ENCODE results near the gene SYK.

The SYK gene

GRCh38 chr9:90888941-90889340 lies 87.3 kb downstream of the SYK start:
- ChIA-PET CTCF (interaction anchor here (0.7 kb wide), 1 partner anchor 147 kb away, joined by 3 read pairs; no protein-coding TSS in a partner anchor), POLR2A (no interaction called here)
- Histone ChIP-seq H3K27ac (ENCODE audit: extremely low read depth, low read depth, low read length) (no peak overlapping the region), H3K4me1 (ENCODE audit: control insufficient read depth, insufficient read depth, low read length) (no peaks in the 10 kb centered on the region), H3K9me3 (ENCODE audit: control insufficient read depth, insufficient read depth, low read depth, low read length) (no peaks in the 10 kb centered on the region), H3K36me3 (ENCODE audit: control insufficient read depth in 2 of 2, insufficient read depth in 1 of 2, low read length in 2 of 2) (peaks cover 0 to 22% of the 10 kb centered on the region in 2 experiments; a peak in 2 of 3 replicates), H3K4me3 (ENCODE audit: low read depth, low read length) (no peak overlapping the region)
- no peak for TF ChIP-seq ZNF514 (tag by site-specific recombination; IDR thresholded peaks at IDR 0.05)
- TF ChIP-seq ZNF658 (tag by site-specific recombination; IDR thresholded peaks at IDR 0.05): no peak
- no peak for TF ChIP-seq ZNF623 (tag by site-specific recombination; IDR thresholded peaks at IDR 0.05)
- TF ChIP-seq CTCF (tag by site-specific recombination; IDR thresholded peaks at IDR 0.05): no peak
- no peak for TF ChIP-seq ZNF785 (tag by site-specific recombination; IDR thresholded peaks at IDR 0.05)
- TF ChIP-seq ZNF324 (tag by site-specific recombination; IDR thresholded peaks at IDR 0.05): no peak
- TF ChIP-seq ZNF791 (tag by site-specific recombination; IDR thresholded peaks at IDR 0.05): no peak
- TF ChIP-seq ZNF449 (tag by site-specific recombination; IDR thresholded peaks at IDR 0.05): no peak
- TF ChIP-seq ZSCAN18 (tag by site-specific recombination; IDR thresholded peaks at IDR 0.05): no peak
- no peak for TF ChIP-seq ZNF830 (tag by site-specific recombination; IDR thresholded peaks at IDR 0.05; ENCODE audit: low read depth)
- no peak for TF ChIP-seq ZNF596 (tag by site-specific recombination; IDR thresholded peaks at IDR 0.05)
- no peak for TF ChIP-seq ZNF621 (tag by site-specific recombination; IDR thresholded peaks at IDR 0.05)
- no peak for TF ChIP-seq ZNF335 (tag by site-specific recombination; conservative IDR thresholded peaks at IDR 0.05)
- TF ChIP-seq FEZF1 (tag by site-specific recombination; IDR thresholded peaks at IDR 0.05): no peak
- no peak for TF ChIP-seq ZNF473 (tag by site-specific recombination; IDR thresholded peaks at IDR 0.05)
- no peak for TF ChIP-seq PRDM4 (tag by site-specific recombination; IDR thresholded peaks at IDR 0.05)
- no peak for TF ChIP-seq ZFP69B (tag by site-specific recombination; IDR thresholded peaks at IDR 0.05)
- TF ChIP-seq OSR2 (tag by site-specific recombination; IDR thresholded peaks at IDR 0.05): no peak

GRCh38 chr9:90890146-90890810 lies 88.7 kb downstream of the SYK start:
- no peak overlapping the region for H3K27ac ChIP-seq (ENCODE audit: extremely low read depth, low read depth, low read length)
- no peaks in the 10 kb centered on the region for H3K4me1 ChIP-seq (ENCODE audit: control insufficient read depth, insufficient read depth, low read length)
- no peak overlapping the region for H3K4me3 ChIP-seq (ENCODE audit: low read depth, low read length)
- peaks cover 0 to 22% of the 10 kb centered on the region in 2 experiments; a peak in 2 of 3 replicates for H3K36me3 ChIP-seq (ENCODE audit: control insufficient read depth in 2 of 2, insufficient read depth in 1 of 2, low read length in 2 of 2)
- H3K9me3 ChIP-seq (ENCODE audit: control insufficient read depth, insufficient read depth, low read depth, low read length): no peaks in the 10 kb centered on the region
- CTCF ChIA-PET: interaction anchor here (1.6 kb wide), 1 partner anchor 24 kb away, joined by 6 read pairs; no protein-coding TSS in a partner anchor
- POLR2A ChIA-PET: no interaction called here
- TF ChIP-seq ZNF664 (tag by site-specific recombination; IDR thresholded peaks at IDR 0.05) (no peak), ZNF48 (tag by site-specific recombination; IDR thresholded peaks at IDR 0.05) (no peak), ZSCAN5A (tag by site-specific recombination; IDR thresholded peaks at IDR 0.05) (no peak), SP3 (tag by site-specific recombination; IDR thresholded peaks at IDR 0.05) (no peak), ZNF354C (tag by site-specific recombination; IDR thresholded peaks at IDR 0.05; ENCODE audit: borderline replicate concordance, low read depth) (no peak), ZNF792 (tag by site-specific recombination; IDR thresholded peaks at IDR 0.05) (no peak), ZBTB6 (tag by site-specific recombination; IDR thresholded peaks at IDR 0.05) (no peak), ZNF510 (tag by site-specific recombination; IDR thresholded peaks at IDR 0.05; ENCODE audit: insufficient replicate concordance) (no peak), ZNF341 (tag by site-specific recombination; IDR thresholded peaks at IDR 0.05; ENCODE audit: low read depth) (no peak)

Measured in HEK293 (cell line).